SKM-1 (cell line): ENCODE results near the gene EMD.
"Not testable (repeated sequence)": the region's sequence is repeated elsewhere in the genome, so short reads cannot be mapped to it uniquely, and the experiment has no call there.

Experiments
- DNase-seq: peaks from one replicate; lab custom pipeline; 2025; ENCODE audit not compliant: unreplicated experiment; lab: John Stamatoyannopoulos, UW

EMD gene

DNA sequence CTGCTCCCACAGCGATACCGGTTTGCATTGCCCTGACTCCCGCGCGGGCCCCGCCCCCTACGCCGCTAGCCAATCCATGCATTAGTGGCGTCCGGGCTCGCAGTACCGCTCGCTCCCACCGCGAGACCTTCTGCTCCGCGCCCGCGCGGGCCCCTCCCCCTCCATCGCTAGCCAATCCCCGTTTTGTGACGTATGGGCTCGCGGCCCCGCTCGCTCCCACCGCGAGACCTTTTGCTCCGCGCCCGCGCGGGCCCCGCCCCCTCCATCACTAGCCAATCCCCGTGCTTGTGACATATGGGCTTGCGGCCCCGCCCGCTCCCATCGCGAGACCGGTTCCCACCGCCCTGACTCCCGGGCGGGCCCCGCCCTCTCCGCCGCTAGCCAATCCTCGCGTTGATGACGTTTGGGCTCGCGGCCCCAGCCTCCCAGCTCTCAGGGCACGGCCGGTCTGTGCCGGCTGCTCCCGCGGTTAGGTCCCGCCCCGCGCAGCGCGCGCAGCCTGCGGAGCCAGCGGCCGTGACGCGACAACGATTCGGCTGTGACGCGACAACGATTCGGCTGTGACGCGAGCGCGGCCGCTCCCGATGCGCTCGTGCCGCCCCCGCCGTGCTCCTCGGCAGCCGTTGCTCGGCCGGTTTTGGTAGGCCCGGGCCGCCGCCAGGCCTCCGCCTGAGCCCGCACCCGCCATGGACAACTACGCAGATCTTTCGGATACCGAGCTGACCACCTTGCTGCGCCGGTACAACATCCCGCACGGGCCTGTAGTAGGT lies at the start of gene EMD:
Gene EMD, plus strand, starts transcription at position 497 of the 770 bp plus-strand sequence. Its CDS starts 190 bp downstream, at position 687.
- peak; percentile 94 for DNase-seq

DNA sequence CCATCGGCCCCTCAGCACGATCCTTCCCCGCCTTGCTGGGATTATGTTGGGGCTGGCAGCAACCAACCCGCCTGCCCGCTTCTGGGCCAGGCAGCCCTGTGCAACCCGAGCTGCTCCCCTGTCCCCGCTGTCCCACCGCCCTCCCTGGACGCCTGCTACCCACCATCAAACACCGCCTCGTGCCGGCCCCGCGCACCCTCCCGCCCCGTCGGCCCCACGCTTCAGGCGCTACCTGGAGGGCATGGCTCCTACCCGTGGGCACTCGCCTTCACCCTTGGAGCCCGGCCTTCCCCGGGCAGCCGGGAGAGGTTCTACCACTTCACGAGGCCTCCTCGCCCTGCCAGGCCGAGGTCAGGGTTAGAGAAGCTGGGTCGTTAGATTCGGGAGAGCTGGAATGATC lies 46.5 kb upstream of the EMD start:
- DNase-seq = no peak

DNA sequence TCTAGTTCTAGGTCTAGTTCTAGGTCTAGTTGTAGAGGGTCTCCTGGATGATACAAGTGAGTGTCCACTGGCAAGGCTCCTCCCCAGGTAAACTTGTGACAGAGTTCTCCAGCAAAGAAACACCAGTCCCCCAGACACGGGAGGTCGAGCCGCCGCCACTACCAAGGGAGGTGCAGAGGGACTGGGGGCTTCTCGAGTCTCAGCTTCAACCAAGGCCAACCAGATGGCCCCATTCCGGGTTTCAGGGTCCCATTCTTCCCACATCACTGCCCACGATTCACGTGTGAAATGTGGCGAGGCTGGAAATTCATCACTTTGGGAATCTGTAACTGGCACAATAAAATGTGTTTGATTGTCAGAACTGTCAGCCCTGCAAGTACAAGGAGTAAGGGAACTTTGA lies 46.0 kb upstream of the EMD start:
- DNase-seq = no peak

DNA sequence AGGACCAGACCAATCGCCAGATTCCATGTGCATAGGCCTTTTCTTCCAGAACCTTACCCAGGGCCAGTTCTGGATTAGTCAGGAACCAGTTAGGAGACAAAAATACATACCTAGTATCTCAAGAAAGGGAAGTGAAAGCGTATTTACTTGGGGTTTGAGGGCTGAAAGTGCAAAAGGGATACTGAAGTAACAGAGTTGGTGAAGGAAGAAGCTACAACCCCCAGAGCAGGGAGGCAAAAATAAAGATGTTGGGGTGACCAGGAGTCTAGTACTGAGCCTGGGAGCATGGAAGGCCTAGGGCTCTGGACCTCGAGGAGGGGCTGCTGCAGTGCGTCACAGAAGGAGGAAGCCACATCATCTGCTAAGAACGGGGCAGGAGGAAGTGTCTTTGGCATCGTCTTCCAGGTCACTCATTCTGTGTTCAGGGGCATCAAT lies 45.2 kb upstream of the EMD start:
- DNase-seq = no peak

DNA sequence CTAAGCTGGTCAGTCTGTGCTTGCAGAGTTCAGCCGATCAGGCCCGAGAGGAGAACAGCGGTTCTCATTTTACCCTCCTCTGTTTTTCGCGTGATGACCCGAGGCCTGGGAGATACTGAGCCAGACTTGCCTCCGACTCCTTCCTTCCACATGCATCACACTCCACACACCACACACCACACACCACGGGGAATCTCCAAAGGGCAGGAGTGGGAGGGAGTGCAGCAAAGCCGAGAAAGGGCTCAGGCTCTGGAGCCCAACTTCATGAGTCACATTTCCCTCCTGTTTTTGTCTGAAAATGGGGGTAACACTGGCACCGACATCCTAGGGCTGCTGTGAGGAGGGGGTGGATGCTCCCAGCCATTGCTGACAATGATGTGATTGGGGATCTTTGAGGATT lies 44.6 kb upstream of the EMD start:
- DNase-seq = no peak

DNA sequence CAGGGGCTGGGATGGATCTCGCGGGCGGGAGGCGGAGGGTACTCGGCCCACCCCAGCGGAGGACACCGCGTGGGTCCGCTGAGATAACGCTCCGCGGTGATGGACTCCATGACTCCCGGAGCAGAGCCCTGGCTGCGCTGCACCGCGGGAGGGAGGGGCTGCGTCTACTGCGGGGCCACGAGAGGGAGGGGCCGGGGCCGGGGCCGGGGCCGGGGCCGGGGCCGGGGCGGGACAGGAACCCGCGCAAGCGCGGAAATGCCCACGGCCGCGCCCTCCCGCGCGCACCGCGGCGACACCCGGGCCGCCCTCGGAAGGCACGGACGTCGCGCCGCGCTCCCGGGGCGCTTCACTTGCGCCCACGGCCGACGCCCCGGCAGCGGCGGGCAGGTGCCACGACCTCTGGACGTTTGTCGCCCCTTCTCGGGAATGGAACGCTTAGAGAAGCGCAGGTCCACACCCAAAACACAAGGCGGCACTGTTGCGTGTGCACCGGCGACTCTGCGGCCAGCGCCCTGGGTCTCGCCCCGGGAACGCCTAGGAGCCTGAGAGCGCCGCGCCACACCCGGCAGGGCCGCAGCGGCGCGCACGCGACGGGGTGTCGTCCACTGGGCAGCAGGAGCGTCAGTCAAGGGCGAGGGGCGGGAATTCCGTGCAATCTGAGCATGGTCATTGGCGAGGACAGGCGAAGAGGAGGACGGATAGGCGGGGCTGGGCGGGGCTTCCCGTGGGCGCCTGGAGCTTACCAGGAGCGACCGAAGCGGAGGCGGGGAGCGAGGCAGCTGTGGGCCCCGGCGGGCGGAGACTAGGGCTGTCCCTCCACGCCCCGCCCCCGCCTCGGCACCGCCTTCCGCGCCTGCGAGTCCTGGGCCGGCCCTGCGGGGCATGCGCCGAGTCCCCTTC lies 37.4 kb upstream of the EMD start:
- DNase-seq = not testable (repeated sequence)

DNA sequence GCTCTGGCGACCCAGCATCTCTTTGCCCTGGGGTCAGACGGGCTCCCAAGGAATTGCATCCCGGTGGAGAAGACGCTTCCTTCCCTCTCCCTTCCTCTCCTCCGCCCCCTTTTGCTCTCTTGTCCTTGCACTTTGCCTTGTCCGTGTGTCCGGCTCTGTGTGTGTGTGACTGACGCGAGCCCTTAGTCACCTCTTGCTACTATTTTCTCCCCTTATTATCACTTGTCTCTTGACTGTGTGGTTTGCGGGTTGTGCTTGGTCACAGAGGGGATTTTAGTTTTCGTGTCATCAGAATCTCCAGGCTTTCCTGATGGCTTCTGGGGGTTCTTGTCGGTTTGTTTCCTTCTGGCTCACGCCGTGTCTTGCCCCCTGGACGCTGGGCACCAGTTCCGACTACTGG lies 36.0 kb upstream of the EMD start:
- not testable (repeated sequence) for DNase-seq

DNA sequence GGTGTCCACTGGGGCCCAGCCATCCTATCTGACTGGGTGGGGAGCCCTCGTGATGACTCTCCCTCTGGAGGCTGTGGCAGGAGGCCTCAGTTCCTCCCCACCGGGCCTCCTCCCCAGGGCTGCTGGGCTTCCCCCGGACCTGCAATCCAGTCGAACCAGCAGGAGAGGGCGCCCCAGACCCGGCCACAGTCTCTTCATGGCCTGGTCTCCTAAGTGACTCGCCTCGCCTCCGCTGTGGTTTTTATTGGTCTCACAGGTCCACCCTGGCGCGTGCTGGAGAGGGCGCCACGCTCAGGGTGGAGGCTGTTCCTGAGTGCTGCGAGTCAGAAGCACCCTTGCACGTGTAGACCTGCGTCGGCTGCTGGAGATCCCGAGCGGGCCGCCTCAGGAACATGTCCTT lies 35.5 kb upstream of the EMD start:
- DNase-seq = not testable (repeated sequence)

DNA sequence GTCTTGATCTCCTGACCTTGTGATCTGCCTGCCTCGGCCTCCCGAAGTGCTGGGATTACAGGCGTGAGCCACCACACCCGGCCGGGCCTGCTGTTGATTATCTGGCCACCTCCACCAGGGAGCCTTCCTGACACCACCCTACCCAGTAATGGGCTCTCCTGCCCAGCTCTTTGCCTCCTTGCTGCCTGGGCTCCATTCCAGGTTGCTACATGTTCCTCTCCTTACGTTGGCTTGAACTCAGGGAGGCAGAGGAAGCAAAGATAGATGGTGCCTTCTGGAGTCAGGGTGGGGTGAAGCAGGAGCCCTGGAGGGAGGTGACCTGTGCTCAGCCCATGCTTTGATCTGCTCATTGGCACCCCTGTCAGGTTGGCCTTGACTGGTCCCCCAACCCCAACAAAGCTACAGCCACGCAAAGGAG lies 31.0 kb upstream of the EMD start:
- no peak for DNase-seq

DNA sequence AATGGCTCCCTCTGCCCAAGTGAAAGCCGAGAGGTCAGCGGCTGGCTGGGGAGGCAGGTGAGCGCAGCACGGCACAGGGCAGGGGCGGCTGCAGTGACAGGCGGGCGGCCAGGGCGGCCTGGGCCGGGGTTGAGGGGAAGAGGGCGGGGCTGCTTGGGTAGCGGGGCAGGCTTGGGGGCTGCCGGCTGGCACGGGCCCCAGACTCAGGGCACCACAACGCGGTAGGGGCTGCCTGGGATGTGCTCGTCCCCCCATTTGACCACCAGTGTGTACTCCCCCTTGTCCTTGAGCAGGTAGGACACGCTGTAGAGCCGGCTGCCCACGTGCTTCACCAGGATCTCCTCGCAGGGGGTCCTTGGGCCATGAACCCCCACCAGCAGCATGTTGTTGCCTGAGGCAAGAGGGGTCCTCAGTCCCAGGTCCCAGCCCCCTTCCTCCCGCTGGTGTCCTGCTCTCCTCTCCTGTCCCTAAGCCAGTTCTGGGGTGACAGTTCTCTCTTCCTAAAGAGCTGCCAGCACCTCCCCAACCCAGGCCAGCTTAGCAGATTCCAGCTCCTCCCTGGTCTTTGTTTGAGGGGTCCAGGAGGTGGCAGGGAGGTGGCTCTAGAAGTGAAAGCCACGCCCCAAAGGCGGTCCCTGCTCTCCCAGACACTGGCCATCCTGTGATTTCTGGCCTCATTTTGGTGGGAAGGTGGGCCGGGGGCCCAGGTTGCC lies 30.3 kb upstream of the EMD start:
- no peak for DNase-seq

DNA sequence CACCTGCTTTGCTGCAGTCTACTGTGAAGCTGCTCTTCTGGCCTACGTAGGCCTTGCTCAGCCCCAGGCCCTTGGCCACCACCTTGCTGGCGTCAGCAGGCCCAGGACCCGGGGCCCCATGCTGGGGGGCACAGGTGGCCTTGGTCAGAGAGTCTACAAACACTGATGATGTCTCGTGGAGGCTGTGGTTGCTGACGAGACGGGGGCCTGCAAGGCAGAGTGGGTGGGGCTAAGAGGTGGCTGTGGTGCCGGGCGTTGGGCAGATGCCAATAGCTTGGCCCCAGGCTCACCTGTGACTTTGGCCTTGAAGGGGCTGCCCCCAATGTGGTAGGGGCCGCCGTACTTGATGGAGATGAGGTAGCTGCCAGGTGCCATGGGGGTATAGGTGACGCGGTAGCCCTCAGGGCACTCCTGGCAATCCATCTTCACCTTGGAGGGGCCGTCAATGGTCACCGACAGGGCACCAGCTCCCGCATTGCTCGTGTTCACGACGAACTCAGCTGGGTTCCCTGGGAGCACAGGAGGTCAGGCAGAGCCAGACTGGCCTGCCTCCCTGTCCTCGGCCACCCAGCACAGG lies 29.6 kb upstream of the EMD start:
- no peak for DNase-seq

DNA sequence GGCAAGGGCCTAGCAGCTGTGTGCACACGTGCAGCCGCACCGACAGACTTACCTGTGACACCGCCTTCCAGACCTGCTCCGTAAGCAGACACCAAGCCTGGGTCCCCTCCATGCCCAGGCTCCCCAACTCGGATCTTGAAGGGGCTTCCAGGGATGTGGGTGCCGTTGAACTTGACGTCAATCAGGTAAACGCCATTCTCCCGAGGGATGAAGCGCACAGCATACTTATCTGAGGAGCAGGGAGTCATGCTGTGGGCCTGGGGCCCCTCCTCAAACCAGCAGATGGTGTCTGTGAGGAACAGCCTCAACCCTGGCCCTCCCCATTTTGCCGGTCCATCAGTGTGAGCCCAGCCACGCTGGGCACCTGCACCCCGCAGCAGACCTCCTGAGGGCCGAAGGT lies 29.1 kb upstream of the EMD start:
- no peak for DNase-seq

DNA sequence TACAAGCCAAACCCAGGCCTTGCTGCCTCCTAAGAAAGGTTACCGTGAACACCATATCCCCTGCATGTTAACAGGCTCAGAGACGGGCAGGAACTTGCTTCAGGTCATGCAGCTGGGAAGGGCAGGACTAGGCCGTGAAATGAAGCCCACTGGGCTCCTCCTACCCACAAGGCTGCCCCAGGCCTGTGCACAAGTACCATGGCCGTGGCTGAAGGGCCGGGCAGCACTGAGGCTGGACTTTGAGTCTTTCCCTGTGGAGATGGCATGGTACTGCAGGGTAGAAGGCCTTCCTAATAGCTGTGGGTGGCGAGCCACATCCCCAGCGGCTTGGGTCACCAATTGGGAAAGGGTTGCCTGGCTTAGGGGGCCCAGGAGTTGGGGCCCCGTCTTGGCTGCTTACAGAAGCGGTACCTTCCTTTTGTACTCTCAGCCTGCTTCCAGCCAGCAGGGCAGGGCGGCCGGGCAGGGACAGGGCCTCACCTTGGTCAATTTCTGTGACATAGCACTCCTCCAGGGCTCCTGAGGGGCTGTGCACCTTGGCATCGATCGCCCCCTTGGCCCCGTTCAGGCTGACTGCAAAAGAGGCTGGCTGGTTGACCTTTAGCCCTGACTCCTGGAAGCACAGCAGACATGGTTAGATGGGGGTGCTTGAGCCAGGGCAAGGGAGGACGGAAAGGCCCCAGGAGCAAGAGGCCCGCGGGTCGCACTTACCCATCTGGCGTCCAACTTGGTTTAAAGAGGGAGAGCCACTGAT lies 28.5 kb upstream of the EMD start:
- no peak for DNase-seq

DNA sequence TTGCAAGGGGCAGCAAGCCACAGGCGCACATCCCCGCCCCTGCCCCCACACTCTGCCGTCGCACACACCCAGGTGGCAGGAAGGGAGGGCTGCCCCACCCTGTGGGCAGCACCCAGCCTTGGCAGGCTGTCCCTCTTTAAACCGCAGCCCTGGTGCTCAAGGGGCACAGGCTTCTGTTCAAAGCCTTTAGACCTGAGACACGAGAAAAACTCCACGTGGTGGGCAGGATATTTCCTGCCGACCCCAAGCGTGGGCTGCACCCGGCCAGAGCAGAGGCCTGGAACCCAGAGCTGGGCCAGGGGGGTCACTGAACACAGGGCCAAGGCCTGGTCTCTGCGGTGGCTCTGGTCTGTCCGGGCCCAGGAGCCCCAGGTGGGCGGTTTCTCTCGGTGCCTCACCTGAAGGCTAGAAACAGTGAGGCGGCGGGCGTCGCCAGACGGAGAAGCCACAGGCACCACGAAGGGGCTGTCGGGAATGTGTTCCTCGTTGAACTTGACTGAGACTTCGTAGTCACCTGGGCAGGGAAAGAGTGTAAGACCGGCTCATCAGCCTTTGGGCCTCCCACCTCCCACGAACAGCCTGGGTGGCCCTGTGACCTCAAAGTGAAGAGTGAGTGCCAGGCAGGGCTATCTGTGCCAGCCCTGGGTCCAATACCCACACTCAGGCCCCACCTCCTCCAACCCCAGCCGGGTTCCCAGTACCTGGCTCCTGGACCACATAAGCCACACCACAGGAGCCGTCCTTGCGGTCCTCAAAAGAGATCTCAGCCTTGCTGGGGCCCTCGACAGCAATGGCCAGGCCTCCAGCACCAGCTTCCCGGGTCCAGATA lies 27.7 kb upstream of the EMD start:
- DNase-seq = no peak

DNA sequence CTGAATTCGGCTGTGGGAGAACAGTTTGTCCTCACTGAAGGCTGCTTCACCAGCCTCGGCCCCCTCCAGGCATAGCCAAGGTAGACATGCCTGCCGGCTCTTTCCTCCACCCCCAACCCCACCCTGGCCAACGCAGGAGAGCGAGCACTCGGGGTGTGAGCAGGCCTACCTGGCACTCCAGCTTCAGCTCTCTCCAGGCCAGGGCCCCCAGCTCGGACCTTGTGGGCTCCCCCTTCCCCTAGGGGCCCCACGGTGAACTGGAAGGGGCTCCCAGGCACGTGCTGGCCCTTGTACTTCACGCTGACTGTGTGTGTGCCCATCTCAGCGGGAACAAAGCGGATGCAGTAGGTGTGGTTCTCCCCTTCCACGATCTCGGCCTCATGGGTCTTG lies 27.1 kb upstream of the EMD start:
- no peak for DNase-seq

DNA sequence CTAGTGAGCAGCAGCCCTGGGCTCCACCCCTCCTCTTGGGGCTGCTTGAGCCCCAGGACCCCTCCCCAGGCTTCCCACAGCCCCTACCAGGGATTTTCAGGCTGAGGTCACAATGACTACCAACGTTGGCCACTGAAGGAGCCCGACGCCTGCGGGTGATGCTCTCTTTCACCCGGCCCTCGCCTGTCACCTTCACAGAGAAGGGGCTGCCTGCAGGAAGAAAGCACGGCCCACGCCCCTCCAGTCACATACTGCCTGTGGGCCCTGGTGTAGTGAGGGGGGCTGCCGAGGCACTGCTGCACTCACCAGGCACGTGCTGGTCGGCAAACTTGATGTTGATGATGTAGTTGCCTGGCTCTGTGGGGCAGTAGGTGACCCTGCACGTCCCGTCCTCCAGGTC lies 26.6 kb upstream of the EMD start:
- no peak for DNase-seq

DNA sequence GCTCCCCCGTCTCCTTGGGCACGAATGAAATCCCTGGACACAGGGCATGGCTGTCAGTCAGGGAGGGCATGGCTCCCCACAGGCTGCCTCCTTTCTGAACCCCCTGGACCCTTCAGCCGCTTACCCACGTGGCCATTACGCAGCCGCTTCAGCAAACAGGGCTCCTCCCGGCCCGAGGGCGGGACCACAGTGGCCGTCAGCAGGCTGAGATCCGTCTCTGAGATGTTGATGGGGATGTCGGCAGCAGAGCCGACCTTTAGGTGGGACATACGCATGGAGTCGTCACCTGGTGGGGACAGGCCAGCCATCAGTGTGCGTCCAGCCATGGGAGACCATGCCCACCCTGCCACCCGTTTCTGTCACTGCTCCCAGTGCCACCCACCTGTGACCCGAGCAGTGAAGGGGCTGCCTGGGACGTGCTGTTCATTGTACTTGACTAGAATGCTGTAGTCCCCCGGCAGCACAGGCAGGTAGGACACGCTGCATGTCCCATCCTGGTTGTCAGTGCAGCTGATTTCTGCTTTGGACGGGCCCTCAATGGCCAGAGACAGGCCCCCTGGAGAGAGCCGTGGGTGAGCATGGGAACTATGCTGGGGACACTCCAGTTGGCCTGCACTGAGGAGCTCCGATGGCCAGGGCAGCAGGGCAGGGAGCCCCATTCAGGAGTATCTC lies 25.8 kb upstream of the EMD start:
- DNase-seq = no peak

DNA sequence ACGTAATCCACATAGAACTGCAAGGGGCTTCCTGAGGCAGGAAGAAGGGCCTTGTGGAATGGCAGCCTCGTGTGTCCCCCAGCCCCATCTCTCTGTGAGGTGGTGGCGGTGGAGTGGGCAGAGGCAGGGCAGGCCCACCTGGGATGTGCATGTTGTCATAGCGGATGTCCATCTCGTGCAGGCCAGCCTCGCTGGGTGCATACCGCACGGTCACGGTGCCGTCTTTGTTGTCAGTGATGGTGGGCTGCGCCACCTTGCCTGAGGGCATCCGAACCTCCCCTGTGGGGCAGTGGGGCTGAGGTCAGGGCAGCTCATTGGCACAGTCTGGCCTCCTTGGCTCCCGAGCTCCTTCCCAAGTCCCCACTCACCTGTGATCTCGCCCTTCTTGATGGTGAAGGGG lies 25.1 kb upstream of the EMD start:
- no peak for DNase-seq

DNA sequence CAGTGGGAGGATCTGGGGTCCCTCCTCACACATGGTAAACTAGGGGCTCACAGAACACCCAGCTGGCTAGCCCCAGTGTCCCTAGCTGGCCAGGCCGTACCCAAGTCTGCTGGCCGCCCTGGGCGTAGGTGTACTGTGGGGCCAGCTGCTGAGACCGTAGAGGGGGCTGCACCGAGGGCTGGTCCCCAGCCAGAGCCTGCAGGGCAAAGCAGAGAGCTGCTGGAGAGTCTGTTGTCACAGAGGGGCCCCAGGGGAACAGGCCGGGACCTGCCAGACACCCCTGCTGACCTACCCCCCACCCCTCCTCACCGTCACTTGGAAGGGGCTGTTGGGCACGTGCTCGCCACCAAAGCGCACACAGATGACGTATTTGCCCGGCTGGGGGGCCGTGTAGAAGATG lies 24.6 kb upstream of the EMD start:
- DNase-seq = no peak
